Measurements from ENCODE around the gene RMDN2.

The RMDN2 gene

GRCh38 chr2:38057651-38058410, 132.7 kb downstream of the RMDN2 start:
- DNase-seq = no peak

GRCh38 chr2:38060236-38061018, 135.3 kb downstream of the RMDN2 start:
- DNase-seq = no peak

GRCh38 chr2:38064801-38065501, 139.9 kb downstream of the RMDN2 start:
- no peak for DNase-seq

- DNase-seq = no peak
These were observed 140.5 kb downstream of the RMDN2 start for GRCh38 chr2:38065502-38066135.

- no peak for DNase-seq
These were observed 141.5 kb downstream of the RMDN2 start for GRCh38 chr2:38066421-38067115.

All from stimulated activated CD4-positive, alpha-beta T cell treated with anti-CD3 and anti-CD28 coated beads, Interleukin-2, amount 100 ng/mL, for 48 hours (primary cell).